ENCODE measurements around the gene CCR5AS.

Gene CCR5AS

DNA sequence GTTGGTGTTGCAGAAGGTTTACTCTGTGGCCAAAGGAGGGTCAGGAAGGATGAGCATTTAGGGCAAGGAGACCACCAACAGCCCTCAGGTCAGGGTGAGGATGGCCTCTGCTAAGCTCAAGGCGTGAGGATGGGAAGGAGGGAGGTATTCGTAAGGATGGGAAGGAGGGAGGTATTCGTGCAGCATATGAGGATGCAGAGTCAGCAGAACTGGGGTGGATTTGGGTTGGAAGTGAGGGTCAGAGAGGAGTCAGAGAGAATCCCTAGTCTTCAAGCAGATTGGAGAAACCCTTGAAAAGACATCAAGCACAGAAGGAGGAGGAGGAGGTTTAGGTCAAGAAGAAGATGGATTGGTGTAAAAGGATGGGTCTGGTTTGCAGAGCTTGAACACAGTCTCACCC is 32.1 kb downstream of the CCR5AS start:
- no peak for DNase-seq

DNA sequence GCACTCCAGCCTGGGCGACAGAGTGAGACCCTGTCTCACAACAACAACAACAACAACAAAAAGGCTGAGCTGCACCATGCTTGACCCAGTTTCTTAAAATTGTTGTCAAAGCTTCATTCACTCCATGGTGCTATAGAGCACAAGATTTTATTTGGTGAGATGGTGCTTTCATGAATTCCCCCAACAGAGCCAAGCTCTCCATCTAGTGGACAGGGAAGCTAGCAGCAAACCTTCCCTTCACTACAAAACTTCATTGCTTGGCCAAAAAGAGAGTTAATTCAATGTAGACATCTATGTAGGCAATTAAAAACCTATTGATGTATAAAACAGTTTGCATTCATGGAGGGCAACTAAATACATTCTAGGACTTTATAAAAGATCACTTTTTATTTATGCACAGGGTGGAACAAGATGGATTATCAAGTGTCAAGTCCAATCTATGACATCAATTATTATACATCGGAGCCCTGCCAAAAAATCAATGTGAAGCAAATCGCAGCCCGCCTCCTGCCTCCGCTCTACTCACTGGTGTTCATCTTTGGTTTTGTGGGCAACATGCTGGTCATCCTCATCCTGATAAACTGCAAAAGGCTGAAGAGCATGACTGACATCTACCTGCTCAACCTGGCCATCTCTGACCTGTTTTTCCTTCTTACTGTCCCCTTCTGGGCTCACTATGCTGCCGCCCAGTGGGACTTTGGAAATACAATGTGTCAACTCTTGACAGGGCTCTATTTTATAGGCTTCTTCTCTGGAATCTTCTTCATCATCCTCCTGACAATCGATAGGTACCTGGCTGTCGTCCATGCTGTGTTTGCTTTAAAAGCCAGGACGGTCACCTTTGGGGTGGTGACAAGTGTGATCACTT is 34.1 kb downstream of the CCR5AS start:
- no peak for DNase-seq

DNA sequence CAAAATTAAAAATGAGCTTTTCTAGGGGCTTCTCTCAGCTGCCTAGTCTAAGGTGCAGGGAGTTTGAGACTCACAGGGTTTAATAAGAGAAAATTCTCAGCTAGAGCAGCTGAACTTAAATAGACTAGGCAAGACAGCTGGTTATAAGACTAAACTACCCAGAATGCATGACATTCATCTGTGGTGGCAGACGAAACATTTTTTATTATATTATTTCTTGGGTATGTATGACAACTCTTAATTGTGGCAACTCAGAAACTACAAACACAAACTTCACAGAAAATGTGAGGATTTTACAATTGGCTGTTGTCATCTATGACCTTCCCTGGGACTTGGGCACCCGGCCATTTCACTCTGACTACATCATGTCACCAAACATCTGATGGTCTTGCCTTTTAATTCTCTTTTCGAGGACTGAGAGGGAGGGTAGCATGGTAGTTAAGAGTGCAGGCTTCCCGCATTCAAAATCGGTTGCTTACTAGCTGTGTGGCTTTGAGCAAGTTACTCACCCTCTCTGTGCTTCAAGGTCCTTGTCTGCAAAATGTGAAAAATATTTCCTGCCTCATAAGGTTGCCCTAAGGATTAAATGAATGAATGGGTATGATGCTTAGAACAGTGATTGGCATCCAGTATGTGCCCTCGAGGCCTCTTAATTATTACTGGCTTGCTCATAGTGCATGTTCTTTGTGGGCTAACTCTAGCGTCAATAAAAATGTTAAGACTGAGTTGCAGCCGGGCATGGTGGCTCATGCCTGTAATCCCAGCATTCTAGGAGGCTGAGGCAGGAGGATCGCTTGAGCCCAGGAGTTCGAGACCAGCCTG is 35.1 kb downstream of the CCR5AS start:
- DNase-seq = no peak

DNA sequence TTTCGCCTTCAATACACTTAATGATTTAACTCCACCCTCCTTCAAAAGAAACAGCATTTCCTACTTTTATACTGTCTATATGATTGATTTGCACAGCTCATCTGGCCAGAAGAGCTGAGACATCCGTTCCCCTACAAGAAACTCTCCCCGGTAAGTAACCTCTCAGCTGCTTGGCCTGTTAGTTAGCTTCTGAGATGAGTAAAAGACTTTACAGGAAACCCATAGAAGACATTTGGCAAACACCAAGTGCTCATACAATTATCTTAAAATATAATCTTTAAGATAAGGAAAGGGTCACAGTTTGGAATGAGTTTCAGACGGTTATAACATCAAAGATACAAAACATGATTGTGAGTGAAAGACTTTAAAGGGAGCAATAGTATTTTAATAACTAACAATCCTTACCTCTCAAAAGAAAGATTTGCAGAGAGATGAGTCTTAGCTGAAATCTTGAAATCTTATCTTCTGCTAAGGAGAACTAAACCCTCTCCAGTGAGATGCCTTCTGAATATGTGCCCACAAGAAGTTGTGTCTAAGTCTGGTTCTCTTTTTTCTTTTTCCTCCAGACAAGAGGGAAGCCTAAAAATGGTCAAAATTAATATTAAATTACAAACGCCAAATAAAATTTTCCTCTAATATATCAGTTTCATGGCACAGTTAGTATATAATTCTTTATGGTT is 35.9 kb downstream of the CCR5AS start, which contains the start of gene CCR5:
Gene CCR5 (plus strand): TSS at position 108 of the 680 bp plus-strand sequence. CDS start 1,957 bp downstream, outside the sequence.
- no peak for DNase-seq

DNA sequence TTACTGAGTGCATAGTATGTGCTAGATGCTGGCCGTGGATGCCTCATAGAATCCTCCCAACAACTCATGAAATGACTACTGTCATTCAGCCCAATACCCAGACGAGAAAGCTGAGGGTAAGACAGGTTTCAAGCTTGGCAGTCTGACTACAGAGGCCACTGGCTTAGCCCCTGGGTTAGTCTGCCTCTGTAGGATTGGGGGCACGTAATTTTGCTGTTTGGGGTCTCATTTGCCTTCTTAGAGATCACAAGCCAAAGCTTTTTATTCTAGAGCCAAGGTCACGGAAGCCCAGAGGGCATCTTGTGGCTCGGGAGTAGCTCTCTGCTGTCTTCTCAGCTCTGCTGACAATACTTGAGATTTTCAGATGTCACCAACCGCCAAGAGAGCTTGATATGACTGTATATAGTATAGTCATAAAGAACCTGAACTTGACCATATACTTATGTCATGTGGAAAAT is 37.2 kb downstream of the CCR5AS start:
- DNase-seq = peak; percentile 68

DNA sequence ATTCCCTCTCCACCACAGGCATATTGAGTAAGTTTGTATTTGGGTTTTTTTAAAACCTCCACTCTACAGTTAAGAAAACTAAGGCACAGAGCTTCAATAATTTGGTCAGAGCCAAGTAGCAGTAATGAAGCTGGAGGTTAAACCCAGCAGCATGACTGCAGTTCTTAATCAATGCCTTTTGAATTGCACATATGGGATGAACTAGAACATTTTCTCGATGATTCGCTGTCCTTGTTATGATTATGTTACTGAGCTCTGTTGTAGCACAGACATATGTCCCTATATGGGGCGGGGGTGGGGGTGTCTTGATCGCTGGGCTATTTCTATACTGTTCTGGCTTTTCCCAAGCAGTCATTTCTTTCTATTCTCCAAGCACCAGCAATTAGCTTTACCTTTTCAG is 37.7 kb downstream of the CCR5AS start:
- DNase-seq = no peak

DNA sequence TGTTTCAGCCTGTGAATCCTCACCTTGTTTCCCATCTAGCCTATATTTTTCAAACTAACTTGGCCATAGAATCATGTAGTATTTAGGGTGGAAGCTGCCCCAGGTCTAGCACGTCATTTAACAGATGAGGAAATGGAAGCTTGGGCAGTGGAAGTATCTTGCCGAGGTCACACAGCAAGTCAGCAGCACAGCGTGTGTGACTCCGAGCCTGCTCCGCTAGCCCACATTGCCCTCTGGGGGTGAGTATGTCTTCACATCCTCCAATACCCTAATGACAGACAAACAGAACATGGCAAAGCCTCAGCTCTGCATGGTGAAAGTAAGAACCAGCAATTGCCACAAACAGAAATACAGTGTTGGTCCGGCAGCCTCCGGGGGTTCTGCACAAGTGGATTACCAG is 38.3 kb downstream of the CCR5AS start:
- DNase-seq = peak; percentile 86

DNA sequence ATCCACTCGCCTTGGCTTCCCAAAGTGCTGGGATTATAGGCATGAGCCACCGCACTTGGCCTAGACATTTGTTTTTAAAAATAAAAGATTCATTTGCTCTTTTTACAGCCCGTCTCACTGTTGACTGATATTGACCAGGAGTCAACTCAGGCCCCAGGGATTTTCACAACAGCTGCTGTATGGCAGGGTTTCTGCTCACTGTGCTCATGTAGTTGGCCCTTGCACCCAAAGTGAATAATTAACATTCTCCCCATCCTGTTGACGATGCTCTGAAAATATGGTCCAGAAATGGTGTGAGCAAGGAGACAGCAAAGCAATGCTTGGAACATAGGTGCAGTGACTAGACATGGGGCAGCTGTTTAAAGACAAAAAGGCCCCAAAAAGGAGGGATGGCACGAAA is 39.1 kb downstream of the CCR5AS start:
- DNase-seq = no peak

DNA sequence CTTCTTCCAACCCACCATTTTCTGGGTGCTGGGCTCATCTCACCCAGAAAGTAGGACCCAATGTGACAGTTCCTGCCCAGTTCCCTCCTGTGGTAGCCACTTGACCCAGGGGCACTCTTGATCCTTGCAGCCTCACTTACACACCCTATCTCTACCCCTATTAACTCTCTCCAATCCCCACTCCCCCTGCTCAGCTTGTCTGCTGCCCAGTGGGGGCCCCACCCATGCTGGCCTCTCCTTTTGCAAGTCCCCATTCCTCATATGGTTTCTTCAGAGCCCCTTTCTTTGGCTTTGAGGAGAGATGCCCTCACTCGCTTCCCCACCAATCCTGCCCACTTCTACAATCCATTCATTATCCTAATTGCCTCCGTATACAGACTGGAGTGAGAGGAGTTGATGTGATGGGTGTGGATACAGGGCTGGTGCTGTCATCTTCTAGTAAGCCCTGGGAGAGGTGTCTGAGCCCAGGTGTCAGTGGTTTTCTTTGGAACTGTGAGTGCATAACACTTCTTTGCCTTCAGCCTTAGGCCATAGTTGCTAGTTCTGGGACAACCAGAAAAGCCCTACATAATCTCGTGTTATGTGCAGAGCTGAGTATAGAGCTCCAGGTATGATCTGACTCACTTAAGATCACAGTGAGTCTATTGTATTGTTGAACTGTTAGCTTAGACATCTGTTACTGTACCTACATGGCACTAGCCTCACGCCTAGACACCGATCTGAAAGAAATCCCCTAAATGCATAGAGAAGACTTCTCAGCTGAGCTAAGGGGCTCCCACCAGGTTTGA is 40.9 kb downstream of the CCR5AS start:
- no peak for DNase-seq

DNA sequence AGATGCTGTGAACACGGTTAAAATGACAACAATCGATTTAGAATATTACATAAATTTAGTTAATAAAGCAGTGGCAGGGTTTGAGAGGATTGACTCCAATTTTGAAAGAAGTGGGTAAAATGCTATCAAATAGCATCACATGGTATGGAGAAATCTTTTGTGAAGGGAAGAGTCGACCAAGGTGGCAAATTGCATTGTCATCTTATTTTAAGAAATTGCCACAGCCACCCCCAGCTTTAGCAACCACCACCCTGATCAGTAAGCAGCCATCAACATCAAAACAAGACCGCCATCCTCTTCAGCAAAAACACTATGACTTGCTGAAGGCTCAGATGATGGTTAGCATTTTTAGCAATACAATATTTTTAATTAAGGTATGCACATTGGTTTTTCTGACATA is 41.8 kb downstream of the CCR5AS start:
- DNase-seq = no peak

DNA sequence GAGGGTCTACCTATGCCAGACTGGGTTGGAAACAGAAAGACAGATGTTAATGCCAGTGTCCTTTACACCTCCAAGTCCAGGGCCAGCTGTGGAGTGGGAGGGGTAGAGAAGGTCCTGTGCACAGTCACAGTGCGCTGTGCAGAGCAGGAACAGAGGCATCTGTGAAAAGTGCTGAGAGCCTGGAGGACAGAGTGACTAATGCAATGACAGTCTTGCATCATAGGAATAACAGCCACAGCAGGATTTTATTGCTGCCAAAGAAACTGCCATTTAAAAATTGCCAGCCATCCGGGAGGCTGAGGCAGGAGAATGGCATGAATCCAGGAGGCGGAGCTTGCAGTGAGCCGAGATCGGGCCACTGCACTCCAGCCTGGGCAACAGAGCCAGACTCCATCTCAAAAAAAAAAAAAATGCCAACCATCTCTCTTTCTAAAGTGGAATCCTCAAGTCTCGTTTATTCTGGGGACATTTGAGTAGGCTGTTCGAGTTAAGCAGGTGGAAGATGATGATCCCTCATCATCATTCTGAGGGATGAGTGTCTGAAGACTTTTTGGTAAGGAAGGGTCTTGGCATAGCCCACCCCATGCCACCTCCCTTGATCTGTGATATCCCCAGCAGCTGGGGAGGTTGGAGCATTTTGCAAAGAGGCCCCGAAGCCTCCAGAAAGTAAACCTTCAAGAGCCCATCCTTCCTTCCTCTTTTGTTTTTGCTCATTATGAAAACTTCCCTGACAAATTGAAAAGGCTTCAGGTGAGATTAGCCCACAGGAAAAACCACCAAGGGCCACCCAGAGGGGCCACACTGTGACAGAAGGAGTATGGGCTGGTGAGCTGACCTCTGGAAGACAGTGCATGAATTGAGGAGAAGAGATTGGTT is 45.2 kb downstream of the CCR5AS start:
- DNase-seq = no peak

DNA sequence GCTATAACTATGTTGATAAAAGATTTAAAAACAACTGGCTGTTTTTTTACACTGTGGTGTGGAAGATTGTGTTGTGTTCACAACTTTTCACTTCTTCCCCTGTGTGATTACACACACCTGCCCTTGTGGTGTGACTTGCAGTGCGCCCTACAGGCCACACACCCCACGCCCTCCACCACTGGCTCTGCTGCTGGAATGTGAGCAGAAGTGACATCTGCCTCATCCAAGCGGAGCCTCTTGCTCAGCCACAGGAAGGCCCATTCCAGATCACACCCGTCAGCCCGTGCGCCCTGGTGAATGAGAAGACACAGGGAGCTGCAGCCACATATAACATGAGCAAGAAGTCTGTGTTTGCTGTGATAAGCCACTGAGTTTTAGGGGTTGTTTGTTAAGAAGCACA is 46.0 kb downstream of the CCR5AS start:
- no peak for DNase-seq

DNA sequence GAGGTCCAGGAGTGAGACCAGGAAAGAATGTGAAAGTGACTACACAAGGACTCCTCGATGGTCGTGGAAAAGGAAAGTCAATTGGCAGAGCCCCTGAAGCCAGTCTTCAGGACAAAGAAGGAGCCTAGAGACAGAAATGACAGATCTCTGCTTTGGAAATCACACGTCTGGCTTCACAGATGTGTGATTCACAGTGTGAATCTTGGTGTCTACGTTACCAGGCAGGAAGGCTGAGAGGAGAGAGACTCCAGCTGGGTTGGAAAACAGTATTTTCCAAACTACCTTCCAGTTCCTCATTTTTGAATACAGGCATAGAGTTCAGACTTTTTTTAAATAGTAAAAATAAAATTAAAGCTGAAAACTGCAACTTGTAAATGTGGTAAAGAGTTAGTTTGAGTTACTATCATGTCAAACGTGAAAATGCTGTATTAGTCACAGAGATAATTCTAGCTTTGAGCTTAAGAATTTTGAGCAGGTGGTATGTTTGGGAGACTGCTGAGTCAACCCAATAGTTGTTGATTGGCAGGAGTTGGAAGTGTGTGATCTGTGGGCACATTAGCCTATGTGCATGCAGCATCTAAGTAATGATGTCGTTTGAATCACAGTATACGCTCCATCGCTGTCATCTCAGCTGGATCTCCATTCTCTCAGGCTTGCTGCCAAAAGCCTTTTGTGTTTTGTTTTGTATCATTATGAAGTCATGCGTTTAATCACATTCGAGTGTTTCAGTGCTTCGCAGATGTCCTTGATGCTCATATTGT is 47.0 kb downstream of the CCR5AS start:
- DNase-seq = no peak

DNA sequence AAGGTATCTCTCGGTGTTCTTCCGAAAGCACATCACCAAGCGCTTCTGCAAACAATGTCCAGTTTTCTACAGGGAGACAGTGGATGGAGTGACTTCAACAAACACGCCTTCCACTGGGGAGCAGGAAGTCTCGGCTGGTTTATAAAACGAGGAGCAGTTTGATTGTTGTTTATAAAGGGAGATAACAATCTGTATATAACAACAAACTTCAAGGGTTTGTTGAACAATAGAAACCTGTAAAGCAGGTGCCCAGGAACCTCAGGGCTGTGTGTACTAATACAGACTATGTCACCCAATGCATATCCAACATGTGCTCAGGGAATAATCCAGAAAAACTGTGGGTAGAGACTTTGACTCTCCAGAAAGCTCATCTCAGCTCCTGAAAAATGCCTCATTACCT is 48.4 kb downstream of the CCR5AS start:
- DNase-seq = no peak

DNA sequence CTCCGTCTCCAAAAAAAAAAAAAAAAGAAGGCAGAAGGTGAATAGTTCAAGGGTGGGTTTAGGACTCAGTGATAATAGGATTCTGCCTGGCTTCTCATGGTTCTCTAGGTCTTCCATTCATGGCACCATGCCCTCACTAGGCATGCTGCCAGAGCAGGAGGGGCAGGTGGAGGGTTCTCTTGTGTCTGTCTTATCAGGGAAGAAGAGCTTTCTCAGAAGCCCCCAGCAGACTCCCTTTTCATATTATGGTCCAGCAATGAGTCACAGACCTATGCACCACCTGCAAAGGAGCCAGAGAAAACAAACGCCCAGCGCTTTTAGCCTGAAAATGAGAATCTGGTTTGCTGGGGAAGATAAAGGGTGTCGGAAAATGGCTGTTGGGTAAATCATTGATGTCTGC is 50.0 kb downstream of the CCR5AS start:
- no peak for DNase-seq

DNA sequence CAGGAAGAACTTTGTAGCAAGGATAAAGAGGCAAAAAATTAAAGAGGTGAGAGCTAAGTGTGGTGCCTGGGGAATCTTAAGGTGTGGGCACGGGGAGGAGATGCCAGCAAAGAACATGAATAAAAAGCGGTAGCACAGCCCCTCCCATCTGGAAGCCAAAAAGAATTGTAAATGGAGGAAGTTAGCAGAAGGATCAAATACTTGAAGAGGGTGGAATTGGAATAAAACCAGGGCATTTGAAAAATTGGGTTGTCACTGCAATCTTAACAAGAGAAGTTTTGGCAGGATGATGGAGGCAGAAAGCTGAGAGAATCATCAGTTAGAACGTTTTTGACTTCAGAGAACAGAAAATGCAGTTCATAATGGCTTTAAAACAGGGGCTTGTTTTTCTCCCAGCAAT is 50.6 kb downstream of the CCR5AS start:
- DNase-seq = no peak

DNA sequence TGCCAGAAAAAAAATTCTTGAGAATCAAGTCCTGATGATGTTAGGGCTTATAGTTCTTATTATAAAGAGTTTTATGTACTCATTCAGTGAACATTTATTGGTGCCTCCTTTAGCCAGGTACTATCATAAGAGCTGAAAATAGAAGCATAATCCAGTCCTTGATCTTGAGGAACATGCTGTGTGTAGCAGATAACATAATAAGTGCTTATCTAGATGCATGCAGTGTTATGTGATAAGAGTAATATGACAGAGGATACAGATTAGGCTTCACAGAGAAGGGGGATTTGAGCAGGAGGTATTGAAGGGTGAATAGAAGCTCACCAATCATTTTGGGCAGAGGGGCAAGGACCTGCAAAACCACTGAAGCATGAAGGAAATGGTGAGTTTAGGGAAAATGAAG is 51.9 kb downstream of the CCR5AS start:
- no peak for DNase-seq

DNA sequence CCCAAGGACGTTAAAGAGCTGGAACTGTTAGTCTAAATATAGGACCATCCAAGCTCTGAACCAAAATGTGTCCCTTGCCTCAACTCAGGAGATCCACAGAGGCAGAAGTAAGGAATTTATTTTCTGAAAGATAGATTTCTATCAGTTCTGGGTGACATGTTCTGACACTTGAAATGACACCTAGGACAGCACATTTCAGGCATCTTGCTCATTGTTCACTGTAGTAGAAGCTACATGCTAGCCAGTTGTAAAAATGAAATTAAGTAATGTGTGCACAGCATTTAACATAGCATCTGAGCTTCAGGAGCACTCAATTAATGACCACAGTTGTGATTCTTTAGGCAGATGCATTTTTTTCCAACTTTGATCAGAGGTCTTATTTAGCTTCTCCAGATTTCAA is 52.4 kb downstream of the CCR5AS start:
- DNase-seq = no peak

DNA sequence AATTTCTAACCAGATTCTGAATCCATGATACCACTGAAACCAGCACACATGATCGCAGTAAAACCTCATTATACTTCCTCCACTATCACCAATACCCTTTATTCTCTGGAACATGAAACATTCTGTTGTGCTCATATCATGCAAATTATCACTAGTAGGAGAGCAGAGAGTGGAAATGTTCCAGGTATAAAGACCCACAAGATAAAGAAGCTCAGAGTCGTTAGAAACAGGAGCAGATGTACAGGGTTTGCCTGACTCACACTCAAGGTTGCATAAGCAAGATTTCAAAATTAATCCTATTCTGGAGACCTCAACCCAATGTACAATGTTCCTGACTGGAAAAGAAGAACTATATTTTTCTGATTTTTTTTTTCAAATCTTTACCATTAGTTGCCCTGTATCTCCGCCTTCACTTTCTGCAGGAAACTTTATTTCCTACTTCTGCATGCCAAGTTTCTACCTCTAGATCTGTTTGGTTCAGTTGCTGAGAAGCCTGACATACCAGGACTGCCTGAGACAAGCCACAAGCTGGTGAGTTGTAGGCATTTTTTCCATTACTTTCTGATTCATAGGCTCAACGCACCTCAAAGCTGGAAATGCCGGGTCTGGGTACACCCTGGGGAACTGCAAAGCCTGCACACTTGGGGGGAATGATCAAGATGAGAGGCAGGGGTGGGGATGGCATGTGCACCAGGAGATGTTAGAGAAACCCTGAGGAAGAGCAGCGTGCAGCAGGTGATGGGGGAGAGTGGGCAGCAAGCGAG is 53.0 kb downstream of the CCR5AS start, which contains the start of gene CCR2:
Gene CCR2 (plus strand): TSS at position 465 of the 764 bp plus-strand sequence. CDS start 3,417 bp downstream, outside the sequence.
- DNase-seq = peak; percentile 71

DNA sequence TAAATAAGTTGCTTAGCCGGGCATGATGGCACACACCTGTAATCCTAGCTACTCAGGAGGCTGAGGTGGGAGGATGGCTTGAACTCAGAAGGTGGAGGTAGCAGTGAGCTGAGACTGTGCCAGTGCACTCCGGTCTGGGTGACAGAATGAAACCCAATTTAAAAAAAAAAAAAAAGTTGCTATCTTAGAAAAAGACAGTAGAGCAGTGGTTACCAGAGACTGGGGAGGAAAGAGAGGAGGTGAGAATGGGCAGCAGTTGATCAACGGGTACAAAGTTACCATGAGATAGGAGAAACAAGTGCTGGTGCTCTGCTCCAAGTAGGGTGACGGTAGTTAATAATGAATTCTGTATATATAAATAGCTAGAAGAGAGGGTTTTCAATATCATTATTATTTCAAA is 53.8 kb downstream of the CCR5AS start:
- DNase-seq = no peak
